Measurements from ENCODE around the gene ADK.

DNA sequence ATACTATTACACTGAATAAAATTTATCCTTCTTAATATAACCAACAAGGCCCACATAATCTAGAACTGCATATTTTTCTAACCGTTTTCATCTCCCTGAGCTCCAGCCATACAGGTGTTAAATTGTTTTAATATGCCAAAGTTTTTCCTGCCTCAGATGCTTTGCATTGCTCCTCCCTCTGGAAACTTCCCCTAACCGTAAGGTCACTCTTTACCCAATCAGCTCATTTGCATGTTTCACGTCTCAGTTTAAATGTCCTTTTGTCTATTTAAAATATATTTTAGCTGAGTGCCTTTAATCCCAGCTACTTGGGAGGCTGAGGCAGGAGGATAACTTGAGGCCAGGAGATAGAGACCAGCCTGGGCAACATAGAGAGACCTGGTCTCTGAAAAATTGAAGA is 228.5 kb downstream of the ADK start:
- TF ChIP-seq, protein P1, sequence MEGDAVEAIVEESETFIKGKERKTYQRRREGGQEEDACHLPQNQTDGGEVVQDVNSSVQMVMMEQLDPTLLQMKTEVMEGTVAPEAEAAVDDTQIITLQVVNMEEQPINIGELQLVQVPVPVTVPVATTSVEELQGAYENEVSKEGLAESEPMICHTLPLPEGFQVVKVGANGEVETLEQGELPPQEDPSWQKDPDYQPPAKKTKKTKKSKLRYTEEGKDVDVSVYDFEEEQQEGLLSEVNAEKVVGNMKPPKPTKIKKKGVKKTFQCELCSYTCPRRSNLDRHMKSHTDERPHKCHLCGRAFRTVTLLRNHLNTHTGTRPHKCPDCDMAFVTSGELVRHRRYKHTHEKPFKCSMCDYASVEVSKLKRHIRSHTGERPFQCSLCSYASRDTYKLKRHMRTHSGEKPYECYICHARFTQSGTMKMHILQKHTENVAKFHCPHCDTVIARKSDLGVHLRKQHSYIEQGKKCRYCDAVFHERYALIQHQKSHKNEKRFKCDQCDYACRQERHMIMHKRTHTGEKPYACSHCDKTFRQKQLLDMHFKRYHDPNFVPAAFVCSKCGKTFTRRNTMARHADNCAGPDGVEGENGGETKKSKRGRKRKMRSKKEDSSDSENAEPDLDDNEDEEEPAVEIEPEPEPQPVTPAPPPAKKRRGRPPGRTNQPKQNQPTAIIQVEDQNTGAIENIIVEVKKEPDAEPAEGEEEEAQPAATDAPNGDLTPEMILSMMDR (IDR thresholded peaks at IDR 0.05): no peak
- TF ChIP-seq POLR2AphosphoS5 (IDR thresholded peaks at IDR 0.05): no peak

Data from stomach (tissue), 4 donors.